ENCODE data around the gene PLPPR3. TPM values are rescaled to one million over a fixed set of nuclear protein-coding genes. Genes with fewer than 3 reads are reported as not detected.
A peak's percentile ranks its signal among the peaks of the same experiment; 100 is the strongest.

The PLPPR3 gene
- total and polyA plus RNA-seq, 9 of the 15 experiments (the other 6 are each of a cell fraction or from before 2014, with no cell fraction given) = 0.01 to 48.2 (median 8.6) TPM

DNA sequence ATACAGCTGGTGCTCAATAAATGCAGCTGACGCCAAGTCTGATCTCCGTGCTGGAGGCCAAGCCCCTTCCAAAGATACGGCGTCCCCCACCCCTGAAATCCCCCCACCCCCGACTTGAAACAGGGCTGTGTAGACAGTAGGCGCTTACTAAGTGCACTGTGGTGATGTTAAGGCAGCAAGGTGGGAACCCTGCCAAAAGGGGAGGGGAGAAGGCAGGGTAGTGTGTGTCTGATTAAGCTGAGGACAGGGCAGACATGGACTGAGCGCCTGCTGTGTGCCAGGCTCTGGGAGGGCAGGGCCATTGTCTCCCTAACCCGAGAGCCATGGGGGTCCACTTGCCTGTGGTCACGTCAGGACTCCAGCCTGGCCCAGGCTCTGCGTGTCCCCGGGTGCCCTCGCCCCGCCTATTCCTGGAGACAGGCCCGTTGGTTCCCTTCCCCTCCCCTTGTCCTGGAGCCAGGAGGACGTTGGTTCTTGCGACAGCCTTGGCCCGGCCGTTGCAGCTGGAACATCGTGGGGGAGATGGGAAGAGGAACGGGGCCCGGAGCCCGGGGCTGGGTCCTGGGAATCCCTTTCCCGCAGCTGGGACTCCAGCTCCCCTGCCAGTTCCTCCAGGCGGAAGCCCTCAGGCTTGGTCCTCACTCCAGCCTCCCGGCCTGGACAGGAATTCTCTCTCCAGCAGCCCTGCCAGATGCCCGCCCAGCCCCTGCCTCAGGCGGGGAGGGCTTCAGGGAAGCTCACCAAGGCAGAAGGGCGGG is 28.6 kb upstream of the PLPPR3 start (continued):
- TF ChIP-seq MCM7 (IDR thresholded peaks at IDR 0.05) (no peak), HDAC1 (IDR thresholded peaks at IDR 0.05) (no peak), TEAD2 (tag; IDR thresholded peaks at IDR 0.05) (no peak), TOE1 (IDR thresholded peaks at IDR 0.05; ENCODE audit: borderline replicate concordance) (0 out of 2 replicates have a peak, but pooled peaks have one; percentile 14), TOE1 (CRISPR knock-in tag; IDR thresholded peaks at IDR 0.05; ENCODE audit: borderline replicate concordance, low read depth) (no peak), POLR2A (conservative IDR thresholded peaks at IDR 0.05) (no peak), POLR2AphosphoS5 (IDR thresholded peaks at IDR 0.05; ENCODE audit: control insufficient read depth, insufficient read depth, low read depth, low read length) (no peak), RERE (CRISPR knock-in tag; IDR thresholded peaks at IDR 0.05; ENCODE audit: borderline replicate concordance) (no peak), KDM1A (IDR thresholded peaks at IDR 0.05) (peak in 1 of 2 experiments; percentile 62; a peak in 2 of 4 replicates), ZNF717 (CRISPR knock-in tag; IDR thresholded peaks at IDR 0.05) (no peak), CAMTA2 (CRISPR knock-in tag; conservative IDR thresholded peaks at IDR 0.05) (no peak), NFIC (IDR thresholded peaks at IDR 0.05) (peak; percentile 88), LARP7 (IDR thresholded peaks at IDR 0.05) (no peak), ZBTB2 (IDR thresholded peaks at IDR 0.05) (no peak), YY1 (IDR thresholded peaks at IDR 0.05; ENCODE audit: borderline replicate concordance in 1 of 3, control insufficient read depth in 1 of 3, extremely low read depth in 1 of 3, insufficient read depth in 3 of 3, insufficient read length in 1 of 3, insufficient replicate concordance in 2 of 3, low read depth in 1 of 3, low read length in 2 of 3) (no peak), KHSRP (IDR thresholded peaks at IDR 0.05) (no peak), RBFOX2 (IDR thresholded peaks at IDR 0.05; ENCODE audit: low read depth, low read length) (no peak), RB1 (IDR thresholded peaks at IDR 0.05; ENCODE audit: low read depth) (no peak)
- TF ChIP-seq, protein P1, sequence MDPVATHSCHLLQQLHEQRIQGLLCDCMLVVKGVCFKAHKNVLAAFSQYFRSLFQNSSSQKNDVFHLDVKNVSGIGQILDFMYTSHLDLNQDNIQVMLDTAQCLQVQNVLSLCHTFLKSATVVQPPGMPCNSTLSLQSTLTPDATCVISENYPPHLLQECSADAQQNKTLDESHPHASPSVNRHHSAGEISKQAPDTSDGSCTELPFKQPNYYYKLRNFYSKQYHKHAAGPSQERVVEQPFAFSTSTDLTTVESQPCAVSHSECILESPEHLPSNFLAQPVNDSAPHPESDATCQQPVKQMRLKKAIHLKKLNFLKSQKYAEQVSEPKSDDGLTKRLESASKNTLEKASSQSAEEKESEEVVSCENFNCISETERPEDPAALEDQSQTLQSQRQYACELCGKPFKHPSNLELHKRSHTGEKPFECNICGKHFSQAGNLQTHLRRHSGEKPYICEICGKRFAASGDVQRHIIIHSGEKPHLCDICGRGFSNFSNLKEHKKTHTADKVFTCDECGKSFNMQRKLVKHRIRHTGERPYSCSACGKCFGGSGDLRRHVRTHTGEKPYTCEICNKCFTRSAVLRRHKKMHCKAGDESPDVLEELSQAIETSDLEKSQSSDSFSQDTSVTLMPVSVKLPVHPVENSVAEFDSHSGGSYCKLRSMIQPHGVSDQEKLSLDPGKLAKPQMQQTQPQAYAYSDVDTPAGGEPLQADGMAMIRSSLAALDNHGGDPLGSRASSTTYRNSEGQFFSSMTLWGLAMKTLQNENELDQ (CRISPR knock-in tag; IDR thresholded peaks at IDR 0.05; ENCODE audit: borderline replicate concordance) = no peak

Data from K562 (cell line).